CD4-positive, alpha-beta T cell treated with Interleukin-21 for 1 hour (primary cell): ENCODE data around the gene JADE1.

Experiments
- DNase-seq: peaks from one replicate; pipeline ENCODE4 v3.0.0-alpha.2; 2020

JADE1 gene

DNA sequence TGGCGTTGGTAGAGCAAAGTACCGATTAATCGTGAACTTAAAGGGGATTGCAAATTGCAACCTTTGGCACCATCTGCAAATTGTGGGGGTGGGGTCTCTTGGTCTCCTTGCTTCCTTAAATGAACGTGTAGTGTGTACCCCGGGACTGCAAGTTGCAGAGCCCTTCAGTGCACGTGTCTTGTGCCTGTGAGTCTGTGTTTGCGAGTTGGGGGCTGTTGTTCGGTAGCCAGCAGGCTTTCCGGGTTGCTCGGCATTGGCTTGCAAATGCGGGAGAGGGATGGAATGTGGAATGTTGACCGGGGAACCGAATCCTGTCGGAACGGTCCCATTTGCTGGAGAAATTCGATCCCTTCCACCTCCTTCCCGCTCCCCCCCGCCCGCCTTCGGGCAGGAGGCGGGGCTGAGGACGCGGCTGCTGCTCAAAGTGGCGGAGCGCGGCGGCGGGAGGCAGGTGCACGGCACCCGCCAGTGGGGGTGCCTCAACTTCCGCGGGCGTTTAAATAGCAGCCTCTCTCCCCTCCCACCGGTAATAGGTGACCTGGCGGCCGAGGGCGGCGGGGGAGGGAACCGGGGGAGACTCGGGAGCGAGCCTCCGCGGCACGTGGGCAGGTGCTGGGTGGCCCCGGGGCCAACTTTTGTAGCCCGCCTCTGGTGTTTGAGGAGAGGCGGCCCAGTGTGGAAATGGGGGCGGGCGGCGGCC lies 1.5 kb downstream of the JADE1 start:
- peak; percentile 88 for DNase-seq

DNA sequence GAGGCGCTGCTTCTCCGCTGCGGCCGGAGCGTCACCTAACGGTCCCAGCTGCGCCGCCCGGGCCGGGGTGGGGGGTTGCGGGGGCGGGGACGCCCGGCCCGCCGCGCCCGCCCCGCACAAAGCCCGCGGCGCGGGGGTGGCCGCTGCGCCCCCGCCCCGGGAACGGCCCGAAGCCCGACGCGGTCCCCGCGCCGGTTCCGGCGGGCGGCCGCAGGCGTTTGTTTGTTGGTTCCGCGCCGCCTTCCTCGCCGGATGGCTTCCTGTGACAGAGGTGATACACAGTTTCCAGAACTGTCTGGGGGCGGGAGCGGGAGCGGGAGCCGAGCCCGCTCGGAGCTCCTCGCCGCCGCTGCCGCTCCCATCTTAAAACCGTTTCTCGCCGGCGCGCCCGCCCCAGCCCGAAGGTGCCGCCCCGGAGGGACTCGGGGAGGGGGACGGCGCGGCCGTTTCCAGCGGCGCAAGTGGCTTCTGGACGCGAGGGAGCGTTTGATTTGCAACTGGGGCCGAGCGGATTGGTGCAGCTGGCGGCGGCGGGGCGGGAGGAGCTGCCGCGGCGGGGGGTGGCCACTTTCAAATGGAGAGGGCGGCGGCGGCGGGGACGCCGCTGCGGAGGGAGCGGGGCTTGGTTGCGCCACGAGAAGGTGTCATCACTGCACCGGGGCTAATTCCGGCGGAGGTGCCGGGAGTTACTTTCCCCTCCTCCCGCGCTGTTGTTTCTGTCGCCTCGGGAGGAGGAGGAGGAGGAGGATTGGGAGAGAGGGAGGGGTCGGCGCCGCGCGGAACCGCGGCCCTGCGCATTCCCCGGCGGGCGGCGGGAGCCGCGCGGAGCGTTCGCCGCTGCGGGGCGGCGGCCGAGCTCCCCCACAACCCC lies 2.3 kb downstream of the JADE1 start:
- DNase-seq: peak; percentile 82

DNA sequence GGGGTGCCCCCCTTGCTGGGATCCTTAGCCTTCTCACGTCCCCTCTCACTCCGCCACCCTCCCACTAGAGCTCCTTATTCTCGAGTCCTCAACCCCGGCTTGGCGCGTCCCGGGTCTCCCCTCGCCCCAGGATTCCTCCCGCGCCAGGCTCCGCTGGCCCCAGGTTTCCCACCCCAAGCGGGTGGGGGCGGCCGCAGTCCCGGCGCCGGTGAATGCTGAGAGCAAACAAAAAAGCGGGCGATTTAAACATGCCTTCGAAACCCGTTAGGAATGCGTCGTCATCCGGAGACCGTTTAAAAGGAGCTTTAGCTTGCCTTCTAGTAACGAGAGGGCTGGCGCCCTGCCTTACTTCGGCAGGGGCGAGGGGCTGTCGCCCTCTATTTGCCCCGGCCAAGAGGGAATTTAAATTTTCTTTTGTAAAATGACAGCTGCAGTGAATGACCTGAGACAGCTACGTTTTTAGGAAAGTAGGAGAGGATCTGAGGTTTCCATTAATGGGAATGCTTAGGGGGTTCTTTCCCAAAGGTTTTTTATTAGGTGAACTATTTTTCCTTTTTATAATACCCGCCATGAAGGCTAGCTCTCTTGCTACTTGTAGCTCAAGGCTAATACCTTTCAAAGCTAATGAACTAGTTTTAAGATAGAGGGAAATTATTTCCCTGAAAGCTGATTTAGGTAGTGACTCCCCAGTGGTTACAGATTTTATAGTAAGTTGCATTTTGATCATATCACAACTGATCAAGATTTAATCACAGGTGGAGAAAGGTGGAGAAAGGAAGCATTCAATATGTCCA lies 3.1 kb downstream of the JADE1 start:
- DNase-seq: peak; percentile 41

DNA sequence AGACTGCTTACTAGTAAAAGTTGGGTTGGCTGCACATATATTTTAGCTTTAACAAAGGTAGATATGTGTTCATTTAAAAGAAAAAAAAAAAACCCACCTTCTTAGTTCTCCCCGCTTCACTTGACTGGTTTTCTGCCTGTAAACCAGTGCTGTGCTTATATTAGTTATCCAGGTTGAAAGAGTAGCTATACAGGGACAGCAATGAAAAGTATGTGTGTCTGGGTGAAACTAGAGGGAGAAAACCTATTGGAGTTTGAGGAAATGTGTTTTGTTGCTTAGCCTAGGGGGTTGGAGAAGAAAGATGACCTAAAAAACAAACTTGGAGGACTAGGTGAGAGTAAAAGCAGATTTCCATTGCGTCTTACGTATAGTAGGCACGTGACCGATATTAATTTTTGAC lies 4.5 kb downstream of the JADE1 start:
- no peak for DNase-seq

DNA sequence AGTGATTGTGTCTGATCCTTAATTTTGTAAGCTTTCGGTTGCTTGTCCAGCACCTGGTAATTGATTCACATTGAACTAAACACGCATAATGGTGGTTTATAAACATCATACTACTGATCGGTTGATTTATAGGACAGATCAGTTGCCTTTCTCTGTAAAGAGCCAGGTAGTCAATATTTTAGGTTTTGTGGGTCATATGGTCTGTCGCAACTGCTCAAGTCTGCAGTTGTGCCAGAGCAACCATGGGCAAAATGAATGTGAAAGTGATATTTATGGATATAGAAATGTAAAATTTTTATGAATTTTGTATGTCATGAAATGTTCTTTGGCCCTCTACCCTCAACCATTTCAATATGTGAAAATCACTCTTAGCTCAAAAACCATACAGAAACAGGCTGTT lies 8.9 kb downstream of the JADE1 start:
- no peak for DNase-seq

DNA sequence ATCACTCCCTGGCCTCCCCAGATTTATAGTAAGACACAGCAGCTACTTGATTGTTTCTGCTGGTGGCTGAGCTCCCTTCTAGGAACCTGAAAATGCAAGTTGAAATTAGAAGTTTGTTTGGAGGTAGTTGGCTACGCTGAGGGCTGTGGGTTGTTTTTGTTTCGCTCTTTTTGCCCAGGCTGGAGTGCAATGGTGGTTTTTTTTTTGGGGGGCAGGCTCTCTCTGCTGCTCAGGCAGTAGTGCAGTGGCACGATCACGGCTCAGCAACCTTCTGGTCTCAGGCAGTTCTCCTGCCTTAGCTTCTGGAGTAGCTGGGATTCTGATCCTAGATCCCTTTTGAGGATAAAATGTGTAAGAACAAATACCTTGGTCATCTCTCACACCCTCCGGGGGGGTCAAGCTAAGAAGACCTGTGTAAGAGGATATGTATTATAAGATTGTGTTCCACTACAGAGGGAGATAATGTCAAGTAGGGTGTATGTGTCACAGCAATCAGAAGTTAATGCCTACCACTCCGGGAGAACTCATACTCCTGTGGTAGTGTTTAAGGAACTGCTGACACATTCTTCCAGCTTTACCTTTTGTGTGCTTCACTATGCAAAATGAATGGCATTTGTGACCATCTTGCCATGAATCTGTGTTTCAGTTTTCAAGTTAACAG lies 9.7 kb downstream of the JADE1 start:
- DNase-seq: no peak

DNA sequence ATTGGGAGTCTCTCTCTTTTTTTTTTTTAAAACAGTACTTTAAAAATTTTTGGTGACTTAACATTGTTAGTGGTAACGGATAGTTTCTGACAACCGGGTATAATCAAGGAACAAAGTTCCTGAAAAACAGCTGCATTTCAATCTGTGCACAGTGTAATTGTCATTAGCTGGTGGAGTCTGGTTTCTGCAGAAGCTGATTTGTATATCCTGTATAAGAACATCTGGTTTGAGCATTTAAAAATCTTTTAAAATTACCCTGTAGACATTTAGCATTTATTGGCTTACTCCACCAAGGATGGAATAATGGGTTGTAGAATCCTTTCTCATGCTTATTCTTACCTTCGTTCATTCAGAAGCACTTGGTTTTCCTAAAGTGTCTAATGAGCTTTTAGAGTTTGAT lies 11.2 kb downstream of the JADE1 start:
- no peak for DNase-seq

DNA sequence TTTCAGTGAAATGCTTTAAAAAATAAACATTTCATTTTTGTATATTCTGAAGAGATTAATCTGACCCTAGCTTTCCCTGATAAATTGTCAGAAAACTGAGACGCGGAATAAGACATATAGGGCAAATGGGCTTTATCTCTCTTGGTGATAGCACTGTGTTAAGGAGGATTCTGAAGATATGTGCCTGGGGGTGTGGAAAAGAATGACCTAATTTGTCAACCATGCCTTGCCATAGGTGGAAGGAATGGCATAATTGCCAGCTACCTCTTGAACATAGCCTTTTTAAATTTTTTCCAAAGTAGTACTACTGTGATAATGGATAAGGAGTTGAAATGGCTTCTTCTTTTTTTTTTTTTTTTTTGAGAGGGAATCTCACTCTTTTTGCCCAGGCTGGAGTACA lies 11.7 kb downstream of the JADE1 start:
- DNase-seq: no peak

DNA sequence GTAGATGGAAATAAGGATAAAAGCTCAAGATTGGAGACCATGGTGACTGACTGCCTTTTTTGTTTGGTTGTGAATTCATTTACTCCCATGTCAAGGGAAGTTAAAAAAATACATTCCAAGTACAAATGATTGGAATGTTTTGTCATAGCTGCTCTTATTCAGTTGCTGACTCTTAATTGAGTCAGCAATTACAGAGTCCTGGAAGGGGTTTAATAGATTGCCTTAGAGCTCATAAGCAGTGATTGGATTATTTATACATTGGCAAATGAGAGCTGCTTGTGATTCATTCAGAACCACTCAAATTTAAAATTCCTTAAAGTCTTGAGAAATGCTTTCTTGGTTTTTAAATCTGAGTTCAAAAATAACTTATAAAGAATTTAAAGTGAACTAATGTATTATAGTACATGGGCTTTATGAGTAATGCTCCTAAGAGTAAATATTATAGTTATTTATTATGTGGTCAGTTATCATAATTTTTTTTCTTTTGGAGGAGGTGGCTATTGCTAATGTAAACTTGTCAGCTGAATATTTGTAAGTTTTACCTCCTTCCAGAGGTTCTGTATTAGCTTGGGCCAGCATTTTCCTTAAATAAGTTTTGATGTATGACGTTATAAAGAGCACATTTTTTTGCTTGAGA lies 13.6 kb downstream of the JADE1 start:
- no peak for DNase-seq

DNA sequence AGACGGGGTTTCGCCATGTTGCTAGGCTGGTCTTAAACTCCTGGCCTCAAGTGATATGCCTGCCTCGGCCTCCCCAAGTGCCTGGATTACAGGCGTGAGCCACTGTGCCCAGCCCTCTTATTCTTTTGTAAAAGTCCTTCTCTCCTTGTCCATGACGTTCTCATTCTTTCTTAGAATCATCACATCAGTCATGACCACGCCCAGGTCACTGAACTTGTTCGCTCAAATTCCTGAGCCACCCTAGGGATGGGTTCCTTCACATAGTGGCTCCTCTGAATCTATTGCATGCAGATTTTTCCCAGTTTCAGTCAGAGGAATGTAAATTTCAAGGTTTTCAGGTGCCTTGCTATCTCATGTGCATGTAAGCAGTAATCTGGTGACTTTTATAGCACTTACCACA lies 15.7 kb downstream of the JADE1 start:
- no peak for DNase-seq

DNA sequence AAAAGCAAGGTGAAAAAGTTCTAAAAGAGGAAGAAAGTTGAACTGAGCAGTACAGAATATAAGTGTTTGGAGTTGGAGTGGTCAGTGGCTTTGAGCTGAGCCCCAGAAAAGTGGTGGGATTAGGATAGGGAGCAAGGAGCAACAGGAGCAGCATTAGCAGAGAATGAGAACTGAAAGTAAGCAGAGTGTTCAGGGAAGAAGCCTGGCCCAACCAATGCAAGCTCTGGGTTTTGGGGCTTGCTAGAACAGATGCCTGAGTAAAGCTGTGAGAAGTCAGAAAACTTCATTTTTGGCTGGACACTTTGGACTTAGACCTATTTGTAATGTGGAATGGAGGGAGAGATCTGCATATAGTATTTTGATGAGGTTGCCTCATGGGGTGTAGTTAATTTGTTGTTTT lies 17.8 kb downstream of the JADE1 start:
- DNase-seq: no peak

DNA sequence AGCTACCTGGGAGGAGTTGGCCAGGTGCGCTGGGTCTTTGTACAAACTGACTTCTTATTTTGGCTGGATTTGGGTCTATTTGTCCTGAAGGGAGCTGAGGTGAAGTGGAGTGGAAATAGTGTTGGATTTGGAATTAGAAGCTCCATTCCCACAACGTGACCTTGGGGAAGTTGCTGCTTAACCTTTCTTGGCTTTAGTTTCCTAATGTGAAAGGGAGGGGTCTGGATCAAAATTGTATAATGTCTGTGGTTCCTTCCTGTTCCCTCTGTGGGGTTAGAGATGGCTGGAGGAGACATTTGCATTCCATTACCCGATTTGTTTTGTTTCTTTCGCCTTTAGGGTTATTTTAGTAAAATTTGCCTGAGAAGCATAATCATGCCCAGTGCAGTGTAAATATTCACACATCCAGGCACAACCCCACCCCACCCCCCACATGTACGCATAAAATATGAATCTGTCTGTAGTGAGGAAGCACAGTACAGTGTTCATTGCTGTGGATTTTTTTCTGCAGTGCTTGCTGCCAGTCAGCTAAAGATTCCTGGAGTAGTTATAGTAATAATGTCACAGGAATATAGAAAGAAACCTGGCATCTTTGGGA lies 21.5 kb downstream of the JADE1 start:
- no peak for DNase-seq

DNA sequence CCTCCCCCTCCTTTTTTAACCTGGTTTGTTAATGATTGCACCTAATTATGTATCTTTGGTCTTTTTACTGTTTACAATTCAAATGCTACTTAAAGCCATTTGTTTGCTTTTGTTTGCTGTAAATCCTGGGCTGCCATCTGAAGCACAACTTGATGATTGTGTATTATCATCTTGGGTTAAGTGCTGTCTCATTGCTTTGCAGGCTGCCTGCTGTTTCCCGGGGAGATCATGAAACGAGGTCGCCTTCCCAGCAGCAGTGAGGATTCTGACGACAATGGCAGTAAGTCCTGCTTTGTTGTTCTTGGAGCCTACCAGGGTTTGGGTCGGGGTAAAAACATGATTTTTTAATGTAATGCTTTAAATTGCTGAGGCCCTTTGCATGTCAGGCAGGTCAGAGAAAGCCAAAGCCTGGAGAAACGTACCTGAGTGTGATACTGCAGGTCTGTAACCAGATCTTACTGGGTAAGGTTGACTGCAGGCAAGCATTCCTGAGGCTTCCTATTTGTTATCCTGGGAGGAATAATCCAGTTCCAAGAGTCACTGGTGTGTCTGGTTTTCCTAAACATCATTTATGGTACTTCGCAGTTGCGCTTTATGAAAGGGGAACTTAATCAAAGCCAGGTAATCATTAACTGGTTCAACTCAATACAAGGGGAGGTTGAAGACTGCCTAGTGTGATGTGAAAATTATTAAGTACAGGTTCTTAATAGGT lies 22.2 kb downstream of the JADE1 start:
- no peak for DNase-seq

DNA sequence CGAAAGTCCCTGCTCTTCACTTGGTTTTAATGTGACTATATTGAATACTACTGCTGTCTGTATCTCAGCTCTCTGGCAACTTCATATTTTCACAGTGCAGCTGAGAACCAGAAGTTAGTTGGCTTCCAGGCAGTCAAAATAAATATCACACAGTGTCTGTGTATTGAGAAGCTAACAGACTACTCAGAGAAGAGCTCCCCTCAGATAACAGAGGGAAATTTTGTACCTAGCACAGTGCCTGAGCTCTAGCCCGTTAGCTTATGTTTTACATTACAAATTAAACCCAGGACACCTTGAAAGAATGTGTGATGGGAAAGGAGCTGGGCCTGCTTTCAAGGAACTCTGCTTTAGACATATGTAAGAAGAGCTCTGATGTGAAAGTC lies 22.7 kb downstream of the JADE1 start:
- DNase-seq: no peak

DNA sequence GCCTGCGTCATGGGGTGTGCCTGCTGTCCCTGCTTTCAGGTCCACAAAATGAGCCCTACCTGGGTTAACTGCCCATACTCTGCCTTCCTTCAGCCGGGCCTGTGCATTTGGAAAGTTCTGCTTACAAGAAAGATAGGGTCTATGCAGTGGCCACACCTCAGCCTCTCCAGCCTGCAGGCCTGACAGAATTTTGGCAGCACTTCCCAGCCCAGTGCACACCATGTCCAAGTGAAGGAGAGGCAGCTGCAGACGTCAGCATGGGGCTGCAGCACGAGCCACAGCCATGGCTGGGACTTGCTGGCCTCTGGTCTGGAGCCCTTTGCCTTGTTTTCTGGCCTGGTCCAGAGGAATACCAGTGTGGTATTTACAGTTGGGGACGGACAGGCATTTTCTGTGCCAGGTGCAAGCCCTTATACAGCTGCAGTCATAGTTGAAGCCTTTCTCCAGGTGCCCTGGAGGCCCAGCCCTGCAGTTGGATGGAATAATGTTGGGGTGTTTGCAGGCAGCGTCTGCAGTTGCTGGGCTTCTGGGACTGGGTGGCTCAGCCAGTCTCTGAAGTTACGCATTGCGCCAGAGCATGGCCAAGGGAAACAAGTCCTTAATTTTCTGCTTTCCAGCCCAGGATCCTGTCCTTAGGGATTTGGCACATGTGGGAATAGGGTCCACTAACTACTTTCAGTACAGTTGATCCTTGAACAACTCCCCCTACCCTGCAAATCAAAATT lies 26.2 kb downstream of the JADE1 start:
- DNase-seq: no peak

DNA sequence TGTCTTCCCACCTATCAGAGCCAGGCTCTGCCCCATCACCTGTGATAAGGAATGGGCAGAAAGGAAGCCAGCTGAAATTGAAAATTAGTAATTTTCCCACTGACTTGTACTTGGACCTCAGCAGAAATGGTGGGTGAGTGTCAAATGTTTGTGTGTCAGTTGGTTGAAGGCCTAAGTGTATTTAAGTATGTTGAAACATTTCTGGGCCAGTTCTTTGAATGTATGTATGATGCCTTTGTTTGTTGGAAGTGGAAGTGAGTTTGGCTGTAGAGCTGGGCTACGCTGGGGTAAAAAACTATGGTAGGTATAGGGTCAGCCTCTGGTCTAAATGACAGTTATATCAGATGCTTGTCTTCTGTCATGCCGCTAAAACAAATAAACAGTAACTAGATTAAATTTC lies 27.7 kb downstream of the JADE1 start:
- DNase-seq: no peak

DNA sequence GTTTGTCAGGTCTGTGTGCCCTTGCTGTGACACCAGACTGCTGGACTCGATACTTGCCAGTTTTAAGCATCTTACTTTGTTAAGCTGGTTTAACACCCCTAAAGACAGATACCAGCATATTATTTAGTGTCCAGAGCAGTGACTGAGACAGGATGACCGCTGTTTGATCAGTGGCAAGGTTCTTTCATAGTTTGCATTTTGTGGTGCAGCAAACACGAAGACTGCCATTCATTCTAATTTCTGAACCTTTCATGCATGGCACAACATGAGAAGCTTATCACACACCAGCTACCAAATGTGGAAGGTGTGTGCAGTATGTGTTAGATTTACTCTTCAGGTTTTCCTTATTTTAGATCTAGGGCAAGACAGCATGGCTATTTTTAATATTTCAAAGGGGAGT lies 28.2 kb downstream of the JADE1 start:
- no peak for DNase-seq

DNA sequence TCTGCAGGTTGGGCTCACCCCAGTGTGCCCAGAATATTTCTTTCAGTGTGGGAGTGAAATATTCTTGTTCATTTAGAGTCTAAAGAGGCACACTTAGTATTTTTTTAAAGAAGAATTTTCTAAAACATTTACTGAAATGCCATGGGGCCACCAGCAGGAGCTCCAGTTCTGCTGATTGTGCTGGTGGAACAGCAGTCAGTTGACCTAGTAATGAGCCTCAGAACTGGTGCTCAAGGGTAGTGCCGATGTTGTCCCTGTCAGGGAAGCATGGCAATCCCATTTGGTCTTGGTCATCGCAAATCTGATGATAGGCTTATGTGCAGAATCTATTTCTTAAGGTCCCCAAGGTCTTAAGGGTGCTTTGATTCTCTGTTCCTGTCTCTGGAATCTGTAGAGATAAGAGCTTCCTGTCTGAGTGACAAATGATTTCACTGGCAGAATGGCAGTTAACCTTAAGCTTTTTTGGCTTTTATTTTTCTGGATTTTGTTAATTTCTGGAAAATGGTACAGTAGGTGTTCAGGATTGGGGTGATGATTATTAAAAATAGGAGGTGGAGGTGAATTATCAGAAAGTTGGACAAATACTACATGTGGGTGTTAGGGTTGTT lies 31.3 kb downstream of the JADE1 start:
- DNase-seq: no peak

DNA sequence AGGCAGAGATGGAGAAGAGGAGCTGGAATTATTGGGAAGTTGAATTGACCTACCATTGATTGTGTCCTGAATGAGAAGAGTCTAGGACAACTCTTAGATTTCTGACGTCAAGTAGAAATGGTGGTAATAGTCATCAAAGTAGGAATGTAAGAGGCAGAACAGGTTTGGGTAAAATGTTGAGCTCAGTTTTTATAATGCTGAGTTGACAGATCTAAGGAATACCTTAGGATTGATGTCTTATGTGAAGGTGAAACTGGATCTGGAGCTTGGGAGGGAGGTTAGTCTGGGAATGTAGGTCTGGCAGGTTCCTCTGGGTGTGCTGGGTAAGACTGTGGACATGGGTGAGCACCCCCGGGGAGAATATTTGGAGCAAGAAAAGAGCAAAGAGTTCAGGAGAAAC lies 31.9 kb downstream of the JADE1 start:
- no peak for DNase-seq

DNA sequence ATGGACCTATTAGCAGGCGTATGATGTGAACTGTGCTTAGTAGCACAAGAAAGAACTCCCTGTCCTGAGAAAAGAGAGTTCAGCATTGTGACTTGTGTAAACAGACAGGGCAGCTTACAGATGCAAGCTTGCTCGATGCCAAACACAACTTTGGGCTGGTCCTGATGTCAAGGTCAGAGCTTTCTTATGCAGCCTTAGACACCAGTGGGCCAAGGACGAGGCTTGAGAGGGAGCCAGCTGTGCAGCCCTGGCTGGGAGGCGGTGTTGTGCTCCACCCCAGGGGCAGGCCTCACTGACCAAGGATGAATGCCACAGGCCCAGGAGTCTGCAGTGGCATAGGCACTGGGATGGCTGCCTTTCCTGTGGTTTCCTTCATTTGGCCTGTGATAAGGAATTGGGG lies 35.4 kb downstream of the JADE1 start:
- no peak for DNase-seq
